GM12874 (cell line): ENCODE measurements around the gene PPIA.

Experiments used
- CTCF ChIP-seq: IDR thresholded peaks from 2 replicates; pipeline ENCODE4 v1.5.1; 2011; ENCODE audit warnings: low read depth, mild to moderate bottlenecking, control low read depth, low read length, moderate library complexity; ENCODE audit not compliant: insufficient read depth

PPIA gene

DNA sequence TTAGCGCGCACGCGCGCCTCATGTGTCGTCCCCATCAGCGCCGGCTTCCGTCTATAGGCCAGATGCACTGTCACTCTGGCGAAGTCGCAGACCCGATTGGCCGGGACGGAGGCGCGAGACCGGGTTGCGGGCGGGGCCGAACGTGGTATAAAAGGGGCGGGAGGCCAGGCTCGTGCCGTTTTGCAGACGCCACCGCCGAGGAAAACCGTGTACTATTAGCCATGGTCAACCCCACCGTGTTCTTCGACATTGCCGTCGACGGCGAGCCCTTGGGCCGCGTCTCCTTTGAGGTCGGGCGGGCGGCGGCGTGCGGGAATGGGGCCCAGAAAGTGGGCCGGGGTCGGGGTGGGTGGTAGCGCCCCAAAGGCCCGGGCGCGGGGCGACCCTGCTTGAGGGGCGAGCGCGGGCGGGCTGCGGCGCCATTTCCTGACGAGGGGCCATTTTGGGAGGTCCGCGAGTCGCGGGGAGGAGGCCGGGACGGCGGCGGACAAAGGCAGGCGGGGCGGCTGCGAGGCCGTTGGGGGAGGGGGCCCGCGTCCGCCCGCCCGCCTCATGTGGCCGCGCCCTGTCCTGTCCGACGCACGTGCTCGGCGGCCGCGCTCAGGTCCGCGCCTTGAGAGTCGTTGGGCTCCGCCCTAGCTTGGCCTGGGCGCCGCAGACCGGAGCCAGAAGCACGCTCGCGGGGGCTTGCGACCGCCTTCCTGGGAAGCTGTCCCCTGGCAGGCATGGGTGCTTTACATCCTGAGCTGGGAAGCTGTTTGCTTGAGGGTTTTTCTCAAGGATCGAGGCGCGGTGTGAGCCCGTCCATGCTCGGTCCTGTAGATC, at the start of gene PPIA:
PPIA (plus strand) TSS at position 178 of the 825 bp plus-strand sequence; CDS start at position 222, 44 bp downstream.
- no peak for TF ChIP-seq CTCF

DNA sequence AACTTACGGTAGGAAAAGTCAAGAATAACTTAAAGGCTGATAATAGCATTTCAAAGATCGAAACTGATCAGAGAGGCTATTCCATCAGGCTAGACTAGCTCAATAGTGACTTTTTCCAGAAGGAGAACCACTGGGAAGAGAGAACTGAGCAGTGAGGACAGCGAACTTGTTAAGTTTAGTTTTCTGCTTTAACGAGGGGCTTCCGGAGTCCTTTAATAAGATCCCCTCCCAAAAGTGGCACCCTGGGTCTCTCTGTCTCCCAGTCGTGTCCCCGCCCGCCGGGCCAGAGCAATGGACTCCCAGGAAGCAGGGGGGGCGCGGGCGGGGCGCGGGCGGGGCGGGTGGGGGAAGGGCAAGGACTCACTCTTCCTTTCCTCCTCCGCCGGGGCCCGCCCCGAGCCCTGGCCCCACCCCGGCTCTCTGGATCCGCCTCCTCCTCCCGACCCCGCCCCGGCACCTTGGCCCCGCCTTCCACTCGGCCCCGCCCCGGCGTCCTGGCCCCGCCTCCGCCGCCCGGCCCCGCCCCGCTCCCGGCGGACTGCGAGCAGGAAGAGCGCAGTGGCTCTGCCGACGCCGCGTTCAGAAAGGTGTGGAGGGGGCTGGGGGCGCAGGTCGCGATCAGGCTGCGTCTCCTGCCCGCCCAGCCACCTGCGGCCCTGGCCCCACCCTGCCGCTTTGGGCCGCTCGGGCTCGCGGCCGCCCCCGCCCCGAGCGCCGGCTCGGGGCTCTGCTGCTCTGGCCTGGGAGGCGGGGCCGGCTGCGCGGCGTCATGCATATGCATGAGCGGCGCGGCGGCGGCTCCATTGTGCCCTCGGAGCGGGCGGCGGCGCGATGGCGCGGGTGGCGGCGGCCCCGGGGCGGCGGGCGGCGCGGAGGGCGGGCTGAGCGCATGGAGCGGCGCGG, 48.2 kb upstream of the PPIA start, which contains the start of gene ZMIZ2:
ZMIZ2 (plus strand) TSS at position 803 of the 903 bp plus-strand sequence. CDS start 7,403 bp downstream, outside the sequence.
- TF ChIP-seq CTCF, result no peak

DNA sequence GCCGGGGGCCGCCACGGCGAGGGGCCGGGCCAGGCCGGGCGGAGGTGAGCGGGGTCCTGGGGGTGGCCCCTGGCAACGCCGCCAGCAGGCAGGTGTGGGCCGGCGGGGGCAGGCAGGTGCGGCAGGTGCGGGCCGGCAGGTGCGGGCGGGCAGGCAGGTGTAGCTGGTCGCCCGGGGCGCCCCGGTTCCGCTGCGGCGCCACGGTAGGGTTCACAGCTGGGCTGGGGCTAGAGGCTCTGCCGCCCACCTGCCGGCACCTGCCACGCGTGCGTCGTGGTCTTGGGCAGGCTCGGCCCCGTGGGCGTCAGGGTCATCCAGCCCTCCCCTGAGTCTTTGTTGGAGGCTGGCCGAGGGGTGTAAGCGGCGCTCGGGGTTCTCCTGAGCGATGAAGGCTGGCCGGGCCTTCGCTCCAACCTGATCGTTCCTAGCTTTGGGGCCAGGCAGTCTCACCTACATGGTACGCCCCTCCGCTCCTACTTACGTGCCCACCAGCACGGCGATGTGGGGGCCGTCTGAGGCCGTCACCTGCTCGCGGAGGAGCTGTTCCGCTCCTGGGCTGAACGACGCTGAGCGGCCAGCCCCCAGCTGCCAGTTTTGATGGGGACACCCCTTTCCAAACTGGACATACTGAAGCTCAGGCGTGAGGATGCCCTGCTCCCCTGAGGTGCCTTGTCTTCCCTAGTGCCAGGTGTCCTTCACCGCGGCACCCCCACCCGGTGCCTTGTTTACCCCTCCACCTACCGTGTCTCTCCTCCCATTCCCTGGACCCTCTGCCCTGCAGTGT, 47.3 kb upstream of the PPIA start:
- no peak for TF ChIP-seq CTCF

- no peak for TF ChIP-seq CTCF
Observed at GRCh38 chr7:44749992-44750391, 46.5 kb upstream of the PPIA start.

GRCh38 chr7:44750424-44750823, 46.1 kb upstream of the PPIA start:
- no peak for TF ChIP-seq CTCF

DNA sequence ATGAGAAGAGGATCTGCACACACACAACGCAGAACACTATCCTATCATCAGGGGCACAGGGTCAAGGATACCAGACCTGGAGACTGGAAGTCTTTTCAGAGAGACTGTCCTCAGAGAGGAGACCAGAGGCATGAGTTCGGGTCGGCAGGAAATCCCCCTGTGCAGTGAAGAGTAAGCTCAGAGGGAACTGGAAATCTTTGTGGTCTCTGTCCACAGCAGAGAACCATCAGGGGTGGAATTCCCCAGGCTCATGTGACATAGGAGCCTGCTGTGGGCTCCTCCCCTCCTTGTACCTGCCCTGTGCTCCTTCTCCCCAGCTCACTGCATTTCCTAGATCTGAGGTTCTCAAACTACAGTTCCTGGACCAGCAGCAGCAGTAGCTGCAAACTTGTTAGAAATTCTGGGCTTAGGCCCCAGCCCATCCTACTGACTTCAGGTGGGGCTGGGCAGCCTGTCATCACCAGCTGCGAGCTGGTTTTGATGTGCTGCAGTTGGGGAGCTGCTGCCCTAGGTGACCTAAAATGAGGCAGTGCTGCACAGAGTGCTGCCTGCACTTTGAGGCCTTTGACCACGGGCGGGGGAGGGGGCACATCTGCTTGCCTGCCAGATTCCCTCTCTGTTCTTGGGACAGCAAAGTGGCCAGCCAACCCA, 45.4 kb upstream of the PPIA start:
- no peak for TF ChIP-seq CTCF
